C4-2B (cell line): Measurements from ENCODE around the gene GCSAM.

Experiments used
- H3K27ac ChIP-seq: fragments of 450-650 bp; 2 replicates; pipeline ENCODE4 v1.5.1; 2017
- CTCF ChIP-seq: fragments of 450-650 bp; conservative IDR thresholded peaks from 2 replicates; pipeline ENCODE4 v1.5.1; 2017; ENCODE audit warnings: mild to moderate bottlenecking
- ZFX ChIP-seq: fragments of 450-650 bp; IDR thresholded peaks from 2 replicates; pipeline ENCODE4 v1.6.1; 2017

The GCSAM gene, protein sequence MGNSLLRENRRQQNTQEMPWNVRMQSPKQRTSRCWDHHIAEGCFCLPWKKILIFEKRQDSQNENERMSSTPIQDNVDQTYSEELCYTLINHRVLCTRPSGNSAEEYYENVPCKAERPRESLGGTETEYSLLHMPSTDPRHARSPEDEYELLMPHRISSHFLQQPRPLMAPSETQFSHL

DNA sequence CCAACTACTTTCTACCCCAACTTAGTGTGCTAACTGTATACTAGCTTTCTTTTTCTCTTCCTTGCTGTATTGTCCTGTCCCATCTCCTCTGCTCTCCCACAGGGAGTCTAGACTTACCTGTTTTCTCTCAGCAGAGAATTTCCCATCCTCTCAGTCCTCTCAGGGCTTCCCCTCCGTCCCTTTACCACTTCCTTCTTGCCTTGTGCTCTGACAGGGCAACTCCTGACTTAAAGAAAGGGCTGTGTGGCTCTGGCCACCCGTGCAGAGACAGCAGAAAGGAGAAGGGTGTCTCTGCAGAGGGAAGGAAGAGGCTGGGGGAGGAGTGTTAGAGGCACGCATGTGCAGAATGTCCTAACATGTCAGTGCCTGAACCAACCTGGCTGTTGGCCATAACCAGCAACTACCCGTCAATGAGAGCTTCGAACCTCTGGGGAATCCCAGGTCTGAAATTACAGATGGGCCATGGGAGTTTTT, at the start of gene GCSAM:
GCSAM (minus strand) TSS at position 274 of the 474 bp plus-strand sequence; CDS start at position 146, 128 bp downstream.
- H3K27ac ChIP-seq, result peak within 1 kb of the TSS; percentile 74
- TF ChIP-seq ZFX (no peak), CTCF (no peak)

GRCh38 chr3:112175646-112176045, 42.6 kb upstream of the GCSAM start:
- TF ChIP-seq CTCF (no peak), ZFX (no peak)
- no peak overlapping the region for H3K27ac ChIP-seq

DNA sequence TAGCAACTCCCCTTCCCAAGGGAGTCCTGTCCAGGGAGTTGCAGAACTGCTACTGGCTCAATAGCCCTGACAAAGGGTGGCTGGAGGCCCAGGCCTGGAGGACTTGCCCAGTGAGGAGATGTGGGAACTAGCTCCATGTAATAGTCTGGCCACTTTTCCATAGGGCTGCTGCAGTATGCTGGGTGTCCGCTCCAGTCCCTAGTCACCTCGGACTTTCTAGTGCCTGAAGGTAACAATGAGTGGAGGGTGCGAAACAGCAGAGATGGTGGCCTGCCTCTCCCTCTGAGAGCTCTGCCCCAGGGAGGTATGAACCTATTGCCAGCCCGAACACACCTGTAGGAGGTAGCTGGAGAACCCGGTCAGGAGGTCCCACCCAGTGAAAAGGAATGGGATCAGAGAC, 42.0 kb upstream of the GCSAM start:
- TF ChIP-seq ZFX, result no peak
- TF ChIP-seq CTCF, result no peak
- no peak overlapping the region for H3K27ac ChIP-seq

DNA sequence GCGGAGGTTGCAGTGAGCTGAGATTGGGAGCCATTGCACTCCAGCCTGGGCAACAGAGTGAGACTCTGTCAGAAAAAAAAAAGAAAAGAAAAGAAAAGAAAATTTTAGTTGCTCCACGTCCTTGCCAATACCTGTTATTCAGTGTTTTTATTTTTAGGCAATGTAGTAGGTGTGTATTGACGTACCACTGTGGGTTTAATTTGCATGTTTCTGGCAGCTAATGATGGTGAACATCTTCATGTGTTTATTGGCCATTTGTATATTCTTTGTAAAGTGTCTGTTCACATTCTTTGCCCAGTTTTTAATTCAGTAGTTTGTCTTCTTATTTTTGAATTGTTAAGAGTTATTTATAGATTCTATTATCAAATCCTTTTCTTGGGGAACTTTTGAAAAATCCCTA, 38.1 kb upstream of the GCSAM start:
- no peak for TF ChIP-seq CTCF
- TF ChIP-seq ZFX, result no peak
- H3K27ac ChIP-seq, result no peak overlapping the region

- no peak overlapping the region for H3K27ac ChIP-seq
- TF ChIP-seq CTCF (no peak), ZFX (no peak)
Observed at GRCh38 chr3:112170046-112170445, 37.0 kb upstream of the GCSAM start.

DNA sequence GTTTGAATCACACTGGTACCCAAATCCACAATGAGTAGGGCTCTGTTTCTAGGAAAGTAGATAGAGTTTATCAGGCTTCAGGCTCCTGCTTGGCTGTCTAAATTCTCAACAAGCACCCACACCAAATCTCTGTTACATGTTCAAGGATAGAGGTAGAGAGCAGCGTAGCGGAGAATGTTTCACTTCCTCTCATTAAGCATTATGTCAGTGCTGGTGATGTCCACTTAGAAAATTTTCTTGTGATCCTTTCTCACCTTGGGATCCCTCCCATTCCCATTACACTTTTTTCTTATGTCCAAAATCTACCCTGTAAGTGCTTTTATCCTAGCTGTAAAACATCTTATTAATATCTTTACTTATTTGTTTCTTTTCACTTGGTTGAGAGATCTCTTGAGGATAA, 34.7 kb upstream of the GCSAM start:
- TF ChIP-seq CTCF, result no peak
- TF ChIP-seq ZFX, result no peak
- H3K27ac ChIP-seq, result no peak overlapping the region

DNA sequence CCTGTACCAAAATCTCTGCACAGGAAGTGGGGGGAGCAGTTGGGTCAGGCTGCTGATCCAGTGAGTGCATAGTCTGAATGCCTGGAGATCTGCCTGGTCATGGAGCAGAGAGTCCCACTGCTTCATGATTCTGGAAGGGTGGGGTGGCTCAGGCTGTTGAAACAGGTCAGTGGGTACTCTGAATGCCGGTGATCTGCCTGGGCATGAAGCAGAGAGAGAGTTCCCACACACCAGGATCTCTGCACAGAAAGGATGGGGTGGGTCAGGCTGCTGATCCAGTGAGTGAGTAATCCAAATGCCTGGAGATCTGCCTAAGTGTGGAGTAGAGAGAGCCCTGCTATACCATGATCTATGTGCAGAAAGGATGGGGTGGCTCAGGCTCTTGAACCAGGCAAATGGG, 16.1 kb upstream of the GCSAM start:
- no peak for TF ChIP-seq ZFX
- no peak overlapping the region for H3K27ac ChIP-seq

GRCh38 chr3:112143689-112144088, 10.6 kb upstream of the GCSAM start:
- TF ChIP-seq CTCF (no peak), ZFX (no peak)
- H3K27ac ChIP-seq, result no peak overlapping the region
